GM19351 (cell line): Measurements from ENCODE around the gene GAK.

Source experiments
- ATAC-seq: cut with Tn5 transposase; IDR thresholded peaks from one replicate; pipeline ENCODE4 v1.9.1; 2021; ENCODE audit warnings: mild to moderate bottlenecking, moderate library complexity; ENCODE audit not compliant: unreplicated experiment

Gene GAK

GRCh38 chr4:909821-910220 lies 22.3 kb downstream of the GAK start:
- no peak for ATAC-seq

- no peak for ATAC-seq
Measured at GRCh38 chr4:909131-909571, 23.0 kb downstream of the GAK start.

- no peak for ATAC-seq
Measured at GRCh38 chr4:907691-908425, 24.3 kb downstream of the GAK start.

- ATAC-seq, result no peak
Measured at GRCh38 chr4:907103-907400, 25.1 kb downstream of the GAK start.

GRCh38 chr4:906339-907102 lies 25.6 kb downstream of the GAK start:
- ATAC-seq, result no peak

- ATAC-seq, result no peak
Measured at GRCh38 chr4:905485-906338, 26.4 kb downstream of the GAK start.

GRCh38 chr4:903066-904046 lies 28.8 kb downstream of the GAK start:
- no peak for ATAC-seq

GRCh38 chr4:901192-901910 lies 30.8 kb downstream of the GAK start:
- ATAC-seq, result no peak

- ATAC-seq, result no peak
Measured at GRCh38 chr4:900721-901120, 31.4 kb downstream of the GAK start.

- no peak for ATAC-seq
Measured at GRCh38 chr4:900073-900472, 32.0 kb downstream of the GAK start.

GRCh38 chr4:899556-899906 lies 32.6 kb downstream of the GAK start:
- no peak for ATAC-seq

GRCh38 chr4:898869-899555 lies 33.1 kb downstream of the GAK start:
- no peak for ATAC-seq

GRCh38 chr4:898123-898522 lies 34.0 kb downstream of the GAK start:
- no peak for ATAC-seq

GRCh38 chr4:896630-897029 lies 35.5 kb downstream of the GAK start:
- no peak for ATAC-seq

- no peak for ATAC-seq
Measured at GRCh38 chr4:896216-896615, 35.9 kb downstream of the GAK start.

- ATAC-seq, result no peak
Measured at GRCh38 chr4:895596-895995, 36.5 kb downstream of the GAK start.

- ATAC-seq, result no peak
Measured at GRCh38 chr4:893995-894705, 38.0 kb downstream of the GAK start.

GRCh38 chr4:893276-893994 lies 38.7 kb downstream of the GAK start:
- no peak for ATAC-seq
